B cell (primary cell): ENCODE measurements around the gene ITPR1. TPM values are rescaled to one million over a fixed set of nuclear protein-coding genes. Genes with fewer than 3 reads are reported as not detected.

Experiments
- ATAC-seq: fragments of 200-7000 bp; cut with Tn5 transposase; one replicate; pipeline ENCODE4 v1.10.0; 2021; ENCODE audit warnings: low read depth, mild to moderate bottlenecking, moderate number of reproducible peaks, moderate library complexity
- CTCF ChIA-PET: fragments of 350-600 bp; sonication (Branson Sonifier 250); formaldehyde crosslinking; loops from one replicate; lab custom pipeline; 2021; ENCODE audit warnings: antibody characterized with exemption, inconsistent platforms; lab: Charles Lee
- POLR2A ChIA-PET: fragments of 350-600 bp; sonication (Branson Sonifier 250); formaldehyde crosslinking; loops from one replicate; lab custom pipeline; 2021; ENCODE audit warnings: antibody characterized with exemption; lab: Charles Lee
- DNase-seq: peaks from one replicate; pipeline ENCODE4 v3.0.0; 2013
- H2AFZ ChIP-seq: 2 replicates; pipeline ENCODE4 v1.6.1; 2012; ENCODE audit warnings: mild to moderate bottlenecking, low read depth, low read length; ENCODE audit not compliant: insufficient read depth, poor library complexity, severe bottlenecking
- H3K27ac ChIP-seq, 2 donors: 1 replicate in 1 of 2; 2 replicates in 1 of 2; pipeline ENCODE4 v1.5.1; 2012 to 2013; ENCODE audit warnings: low read length in 2 of 2, mild to moderate bottlenecking in 2 of 2, moderate library complexity in 1 of 2
- H3K27me3 ChIP-seq, 4 experiments: fragments of 200-600 bp in 1 of 4; sonication (generic) in 1 of 4; replicated peaks in 1 of 4; 1 replicate in 2 of 4; 2 replicates in 2 of 4; pipeline versions ENCODE4 v1.6.1 to v1.7.0; 2013 to 2016; ENCODE audit warnings: low read length in 3 of 4, mild to moderate bottlenecking in 2 of 4, mixed read lengths in 1 of 4, moderate library complexity in 1 of 4; ENCODE audit not compliant: insufficient read depth in 4 of 4, control insufficient read depth in 3 of 4; ENCODE audit errors: control extremely low read depth in 1 of 4
- H3K36me3 ChIP-seq, 2 experiments: replicated peaks in 1 of 2; 1 replicate in 1 of 2; 2 replicates in 1 of 2; pipeline versions ENCODE4 v1.6.1 to v1.7.1; 2013; ENCODE audit warnings: low read length in 1 of 2; ENCODE audit not compliant: insufficient read depth in 2 of 2, control insufficient read depth in 1 of 2; ENCODE audit errors: control extremely low read depth in 1 of 2, extremely low read depth in 1 of 2
- H3K4me1 ChIP-seq, 2 donors: fragments of 200-600 bp in 1 of 2; sonication (generic) in 1 of 2; 1 replicate in 1 of 2; 2 replicates in 1 of 2; pipeline versions ENCODE4 v1.5.1 to v1.6.1; 2013 to 2017; ENCODE audit warnings: low read length in 2 of 2; ENCODE audit not compliant: control insufficient read depth in 2 of 2, insufficient read depth in 2 of 2
- H3K4me2 ChIP-seq: replicated peaks from 2 replicates; pipeline ENCODE3; 2012; ENCODE audit warnings: mild to moderate bottlenecking, low read depth, low read length; ENCODE audit not compliant: poor library complexity, severe bottlenecking
- H3K4me3 ChIP-seq, 5 experiments: fragments of 200-600 bp in 1 of 5; sonication (generic) in 1 of 5; 1 replicate in 3 of 5; 2 replicates in 2 of 5; pipeline versions ENCODE4 v1.5.1 to v1.7.0; 2011 to 2016; ENCODE audit warnings: low read length in 4 of 5, mild to moderate bottlenecking in 4 of 5, low read depth in 2 of 5, control low read depth in 1 of 5, moderate library complexity in 1 of 5; ENCODE audit not compliant: insufficient read depth in 1 of 5; ENCODE audit errors: control extremely low read depth in 1 of 5, extremely low read depth in 1 of 5
- H3K79me2 ChIP-seq: fragments of 200-600 bp; sonication (generic); one replicate; pipeline ENCODE4 v1.6.0; 2016; ENCODE audit warnings: low read length; ENCODE audit not compliant: control insufficient read depth, insufficient read depth
- H3K9ac ChIP-seq: fragments of 200-600 bp; sonication (generic); 2 replicates; pipeline ENCODE4 v1.6.1; 2017; ENCODE audit warnings: mild to moderate bottlenecking, low read length, moderate library complexity
- H3K9me3 ChIP-seq, 3 donors: one replicate each; pipeline versions ENCODE4 v1.6.1 to v1.7.1; 2013; ENCODE audit warnings: low read length in 2 of 3; ENCODE audit not compliant: control insufficient read depth in 2 of 3, insufficient read depth in 1 of 3; ENCODE audit errors: control extremely low read depth in 1 of 3
- H4K20me1 ChIP-seq: 2 replicates; pipeline ENCODE4 v1.6.0; 2012; ENCODE audit warnings: mild to moderate bottlenecking, low read length; ENCODE audit not compliant: insufficient read depth, control insufficient read depth, poor library complexity, severe bottlenecking
- H3K27ac Mint-ChIP-seq: one replicate; pipeline ENCODE4 v1.8.0; 2021; ENCODE audit warnings: mixed read lengths
- H3K27me3 Mint-ChIP-seq: one replicate; pipeline ENCODE4 v1.8.0; 2021; ENCODE audit warnings: mixed read lengths
- H3K4me1 Mint-ChIP-seq: one replicate; pipeline ENCODE4 v1.8.0; 2021; ENCODE audit warnings: mixed read lengths
- H3K4me3 Mint-ChIP-seq: one replicate; pipeline ENCODE4 v1.8.0; 2021; ENCODE audit warnings: mixed read lengths
- H3K9me3 Mint-ChIP-seq: one replicate; pipeline ENCODE4 v1.8.0; 2022; ENCODE audit warnings: mixed read lengths; ENCODE audit not compliant: insufficient read depth
- CTCF ChIP-seq: fragments of 200-600 bp; IDR thresholded peaks from one replicate; pipeline ENCODE4 v1.8.0; 2022; ENCODE audit warnings: antibody characterized with exemption, mild to moderate bottlenecking
- EZH2 ChIP-seq: IDR thresholded peaks from 2 replicates; pipeline ENCODE4 v1.6.1; 2012; ENCODE audit warnings: borderline replicate concordance, low read depth, mild to moderate bottlenecking, moderate library complexity, low read length; ENCODE audit not compliant: insufficient read depth, poor library complexity, severe bottlenecking
- WGBS: methylation state at CpG from one replicate; pipeline ENCODE4 v1.1.5; 2013; ENCODE audit warnings: missing lambda C conversion rate; ENCODE audit not compliant: insufficient coverage; 5-methylcytosine and 5-hydroxymethylcytosine counted together
- intact Hi-C: fragments of 100-400 bp; cut with micrococcal nuclease; formaldehyde crosslinking; loops from one replicate; pipeline ENCODE4 v1.10.0; 2022
- polyA plus RNA-seq: library from polyadenylated mRNA; depleted of rRNA; stranded (reverse); fragments of >200 nt; gene quantifications from 2 replicates; pipeline ENCODE4 v1.2.3, GENCODE V29; 2012
- total RNA-seq, 2 donors: library from RNA; stranded (reverse); fragments of 120-200 nt in 1 of 2; gene quantifications; 1 replicate in 1 of 2; 2 replicates in 1 of 2; pipeline versions ENCODE4 v1.2.3 to v1.2.4, GENCODE V29; 2013 to 2022

Gene ITPR1
- total and polyA plus RNA-seq, 2 donors (not counting 1 experiment from before 2014, with no cell fraction given) = 64.0 to 332 TPM

- Histone ChIP-seq H3K4me2 (no peak overlapping the region), H3K9me3 (no peaks in the 10 kb centered on the region), H3K4me3 (no peak overlapping the region), H3K36me3 (peaks cover 17 to 88% of the 10 kb centered on the region in 2 experiments), H3K4me1 (no peaks in the 10 kb centered on the region), H2AFZ (no peak overlapping the region), H4K20me1 (peaks cover 27% of the 10 kb centered on the region), H3K9ac (no peak overlapping the region), H3K27ac (no peak overlapping the region), H3K79me2 (peaks cover 5% of the 10 kb centered on the region), H3K27me3 (no peaks in the 10 kb centered on the region)
- WGBS = 98% methylated on average over 5 of the region's 8 CpGs
- no peak for ATAC-seq
- TF ChIP-seq CTCF (no peak), EZH2 (no peak)
- intact Hi-C loops = no loop called here
- Mint-ChIP-seq H3K9me3 (no peaks in the 10 kb centered on the region), H3K4me3 (no peak overlapping the region), H3K4me1 (no peaks in the 10 kb centered on the region), H3K27ac (peak overlapping the region; percentile 15), H3K27me3 (no peaks in the 10 kb centered on the region)
- no peak for DNase-seq
- ChIA-PET POLR2A (no interaction called here), CTCF (no interaction called here)
Observed at GRCh38 chr3:4665197-4665596, 172.0 kb downstream of the ITPR1 start.

GRCh38 chr3:4666071-4666470, 172.9 kb downstream of the ITPR1 start:
- DNase-seq (no peak), ATAC-seq (no peak)
- no peak overlapping the region for H3K27ac ChIP-seq
- no peak overlapping the region for H2AFZ ChIP-seq
- peaks cover 17 to 89% of the 10 kb centered on the region in 2 experiments for H3K36me3 ChIP-seq
- H3K9ac ChIP-seq = no peak overlapping the region
- Mint-ChIP-seq H3K27me3 (no peaks in the 10 kb centered on the region), H3K4me1 (no peaks in the 10 kb centered on the region), H3K4me3 (no peak overlapping the region), H3K9me3 (no peaks in the 10 kb centered on the region), H3K27ac (no peak overlapping the region)
- TF ChIP-seq CTCF (no peak), EZH2 (no peak)
- H3K79me2 ChIP-seq = peaks cover 5% of the 10 kb centered on the region
- no peak overlapping the region for H3K4me3 ChIP-seq
- no CpG with 5 or more reads among the region's 2 CpGs for WGBS
- POLR2A ChIA-PET = no interaction called here
- intact Hi-C loops = no loop called here
- H4K20me1 ChIP-seq = peaks cover 27% of the 10 kb centered on the region
- no peak overlapping the region for H3K4me2 ChIP-seq
- no peaks in the 10 kb centered on the region for H3K27me3 ChIP-seq
- H3K4me1 ChIP-seq = no peaks in the 10 kb centered on the region
- CTCF ChIA-PET = no interaction called here
- no peaks in the 10 kb centered on the region for H3K9me3 ChIP-seq
